ENCODE results near the gene RCBTB2. TPM values are rescaled to one million over a fixed set of nuclear protein-coding genes. Genes with fewer than 3 reads are reported as not detected.

Gene RCBTB2
- total RNA-seq, 2 experiments from 2014 or later: 6.1 to 6.5 TPM

GRCh38 chr13:48578516-48579164 lies 45.8 kb upstream of the RCBTB2 start:
- Histone ChIP-seq H3K27me3 (ENCODE audit: control insufficient read depth in 1 of 2, insufficient read depth in 2 of 2, low read length in 2 of 2) (peaks cover 0 to 8% of the 10 kb centered on the region in 2 experiments), H3K9me3 (ENCODE audit: control insufficient read depth in 1 of 2, insufficient read depth in 1 of 2, low read length in 2 of 2) (no peaks in the 10 kb centered on the region), H3K27ac (ENCODE audit: low read depth in 1 of 2, low read length in 2 of 2) (no peak overlapping the region), H3K36me3 (ENCODE audit: insufficient read depth, low read length) (no peaks in the 10 kb centered on the region), H3K4me1 (ENCODE audit: insufficient read depth, low read length) (peaks cover 10% of the 10 kb centered on the region), H3K4me3 (ENCODE audit: low read length) (no peak overlapping the region)
- ChIA-PET POLR2A (interaction anchor here (1.0 to 2.2 kb wide), 5 partner anchors 10 to 177 kb away, joined by 3 to 14 read pairs (median 5); partner anchors contain the start of gene RCBTB2), CTCF (interaction anchor here (1.1 to 6.1 kb wide), 5 partner anchors 75 to 245 kb away, joined by 3 to 77 read pairs (median 4); no protein-coding TSS in a partner anchor)
- DNase-seq (no peak), ATAC-seq (ENCODE audit: poor library complexity) (no peak)
- no peak for TF ChIP-seq CTCF (IDR thresholded peaks at IDR 0.05)
- Mint-ChIP-seq H3K4me1 (ENCODE audit: low read depth) (peaks cover 14% of the 10 kb centered on the region), H3K27ac (no peak overlapping the region), H3K36me3 (ENCODE audit: low read depth) (no peaks in the 10 kb centered on the region), H3K27me3 (peaks cover 6% of the 10 kb centered on the region), H3K9me3 (no peaks in the 10 kb centered on the region), H3K4me3 (no peak overlapping the region)
- intact Hi-C loops (cut with DNase I, micrococcal nuclease): no loop called here

GRCh38 chr13:48576448-48577010 lies 43.6 kb upstream of the RCBTB2 start:
- POLR2A ChIA-PET: interaction anchor here (0.9 to 1.8 kb wide), 2 partner anchors 44 to 164 kb away, joined by 3 to 5 read pairs; partner anchors contain the start of gene RCBTB2

GRCh38 chr13:48575031-48575430 lies 42.2 kb upstream of the RCBTB2 start:
- Mint-ChIP-seq H3K27ac (no peak overlapping the region), H3K27me3 (no peaks in the 10 kb centered on the region), H3K4me3 (no peak overlapping the region), H3K36me3 (ENCODE audit: low read depth) (no peaks in the 10 kb centered on the region), H3K9me3 (no peaks in the 10 kb centered on the region), H3K4me1 (ENCODE audit: low read depth) (peaks cover 15% of the 10 kb centered on the region)
- Histone ChIP-seq H3K27me3 (ENCODE audit: control insufficient read depth in 1 of 2, insufficient read depth in 2 of 2, low read length in 2 of 2) (no peaks in the 10 kb centered on the region), H3K4me3 (ENCODE audit: low read length) (no peak overlapping the region), H3K27ac (ENCODE audit: low read depth in 1 of 2, low read length in 2 of 2) (no peak overlapping the region), H3K36me3 (ENCODE audit: insufficient read depth, low read length) (no peaks in the 10 kb centered on the region), H3K9me3 (ENCODE audit: control insufficient read depth in 1 of 2, insufficient read depth in 1 of 2, low read length in 2 of 2) (no peaks in the 10 kb centered on the region), H3K4me1 (ENCODE audit: insufficient read depth, low read length) (peaks cover 27% of the 10 kb centered on the region)
- ChIA-PET POLR2A (no interaction called here), CTCF (interaction anchor here (0.7 kb wide), 1 partner anchor 240 kb away, joined by 3 read pairs; no protein-coding TSS in a partner anchor)
- TF ChIP-seq CTCF (IDR thresholded peaks at IDR 0.05): no peak
- DNase-seq: no peak
- intact Hi-C loops (cut with DNase I, micrococcal nuclease): no loop called here
- ATAC-seq (ENCODE audit: poor library complexity): no peak

More at GRCh38 chr13:48576448-48577010, 43.6 kb upstream of the RCBTB2 start:
- DNase-seq (no peak), ATAC-seq (ENCODE audit: poor library complexity) (no peak)
- H3K36me3 Mint-ChIP-seq (ENCODE audit: low read depth): no peaks in the 10 kb centered on the region
- Histone ChIP-seq H3K36me3 (ENCODE audit: insufficient read depth, low read length) (no peaks in the 10 kb centered on the region), H3K4me3 (ENCODE audit: low read length) (no peak overlapping the region), H3K27ac (ENCODE audit: low read depth in 1 of 2, low read length in 2 of 2) (no peak overlapping the region), H3K4me1 (ENCODE audit: insufficient read depth, low read length) (peaks cover 14% of the 10 kb centered on the region), H3K9me3 (ENCODE audit: control insufficient read depth in 1 of 2, insufficient read depth in 1 of 2, low read length in 2 of 2) (no peaks in the 10 kb centered on the region), H3K27me3 (ENCODE audit: control insufficient read depth in 1 of 2, insufficient read depth in 2 of 2, low read length in 2 of 2) (no peaks in the 10 kb centered on the region)
- no peaks in the 10 kb centered on the region for H3K9me3 Mint-ChIP-seq
- H3K27me3 Mint-ChIP-seq: peaks cover 6% of the 10 kb centered on the region
- no peak overlapping the region for H3K27ac Mint-ChIP-seq
- CTCF ChIA-PET: no interaction called here
- H3K4me3 Mint-ChIP-seq: no peak overlapping the region
- peaks cover 19% of the 10 kb centered on the region for H3K4me1 Mint-ChIP-seq (ENCODE audit: low read depth)
- TF ChIP-seq CTCF (IDR thresholded peaks at IDR 0.05): no peak
- intact Hi-C loops (cut with DNase I, micrococcal nuclease): no loop called here
